AG04450 (cell line): Measurements from ENCODE around the gene ADI1. TPM values are rescaled to one million over a fixed set of nuclear protein-coding genes. Genes with fewer than 3 reads are reported as not detected.

Experiments
- CTCF ChIA-PET: fragments of 300-600, 350-600 bp; formaldehyde crosslinking; extraction: SDS; loops from one replicate; lab custom pipeline; 2022; ENCODE audit warnings: antibody characterized with exemption, inconsistent platforms; lab: Charles Lee
- POLR2A ChIA-PET: fragments of 350-600 bp; formaldehyde crosslinking; extraction: SDS; loops from one replicate; lab custom pipeline; 2021; ENCODE audit warnings: antibody characterized with exemption, inconsistent platforms; lab: Yijun Ruan, JAX
- DNase-seq: peaks from one replicate; pipeline ENCODE4 v3.0.0-alpha.2; 2011; ENCODE audit warnings: low read depth, low spot score
- H3K27ac ChIP-seq: one replicate; pipeline ENCODE4 v1.5.1; 2012; ENCODE audit warnings: low read depth, low read length, control low read depth
- H3K27me3 ChIP-seq: one replicate; pipeline ENCODE4 v1.6.0; 2012; ENCODE audit warnings: low read length; ENCODE audit not compliant: control insufficient read depth, insufficient read depth
- H3K4me3 ChIP-seq: 2 replicates; pipeline ENCODE4 v1.5.1; 2011; ENCODE audit warnings: mild to moderate bottlenecking, low read depth, low read length, control low read depth
- H3K9me3 ChIP-seq: 2 replicates; pipeline ENCODE4 v1.5.1; 2012; ENCODE audit warnings: low read length; ENCODE audit not compliant: control insufficient read depth, insufficient read depth
- polyA plus RNA-seq: library from polyadenylated mRNA; depleted of rRNA; stranded (reverse); fragments of >200 nt; gene quantifications from 2 replicates; pipeline ENCODE4 v1.2.3, GENCODE V29; 2011
- TF ChIP-seq, protein P1 (sequence below): IDR thresholded peaks from 2 replicates; pipeline ENCODE4 v1.5.1; 2011; ENCODE audit warnings: low read depth, low read length, control low read depth, inconsistent platforms

ADI1 gene
- polyA plus RNA-seq, 1 experiment: 71.4 TPM

DNA sequence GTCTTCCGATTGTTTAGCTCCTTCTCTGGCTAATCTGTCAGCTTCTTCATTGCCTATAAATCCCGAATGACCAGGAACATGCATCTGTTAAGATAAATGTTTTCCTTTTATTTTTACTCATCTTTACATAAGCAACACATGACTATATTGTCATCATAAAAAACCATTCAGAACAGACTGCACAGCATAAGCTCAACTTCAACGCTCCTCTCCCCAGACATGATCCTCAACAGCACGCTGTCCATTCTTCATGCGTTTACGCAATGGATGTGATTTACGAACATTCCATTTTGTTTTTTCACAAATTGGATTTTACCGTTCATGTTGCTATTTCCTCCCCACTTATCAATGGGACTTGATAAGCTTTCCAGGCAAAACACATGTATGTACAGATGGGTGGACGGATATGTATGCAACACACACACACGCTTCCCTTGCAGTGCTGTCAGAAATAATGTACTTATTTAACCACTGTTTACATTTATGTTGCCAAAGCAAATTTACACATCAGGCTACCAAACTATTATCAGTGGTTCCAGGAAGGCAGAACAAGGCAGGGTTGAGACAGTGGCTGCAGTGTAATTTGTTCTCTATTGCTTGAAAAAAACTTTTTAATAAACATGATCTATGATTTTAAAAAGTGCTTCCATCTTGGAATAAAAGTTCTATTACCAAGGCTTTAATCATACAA lies 26.6 kb upstream of the ADI1 start:
- Histone ChIP-seq H3K27me3 (no peaks in the 10 kb centered on the region), H3K4me3 (no peak overlapping the region), H3K9me3 (no peaks in the 10 kb centered on the region), H3K27ac (no peak overlapping the region)
- CTCF ChIA-PET: interaction anchor here (2.1 kb wide), 1 partner anchor 122 kb away, joined by 9 read pairs; no protein-coding TSS in a partner anchor
- POLR2A ChIA-PET: no interaction called here
- no peak for DNase-seq
- TF ChIP-seq, protein P1, sequence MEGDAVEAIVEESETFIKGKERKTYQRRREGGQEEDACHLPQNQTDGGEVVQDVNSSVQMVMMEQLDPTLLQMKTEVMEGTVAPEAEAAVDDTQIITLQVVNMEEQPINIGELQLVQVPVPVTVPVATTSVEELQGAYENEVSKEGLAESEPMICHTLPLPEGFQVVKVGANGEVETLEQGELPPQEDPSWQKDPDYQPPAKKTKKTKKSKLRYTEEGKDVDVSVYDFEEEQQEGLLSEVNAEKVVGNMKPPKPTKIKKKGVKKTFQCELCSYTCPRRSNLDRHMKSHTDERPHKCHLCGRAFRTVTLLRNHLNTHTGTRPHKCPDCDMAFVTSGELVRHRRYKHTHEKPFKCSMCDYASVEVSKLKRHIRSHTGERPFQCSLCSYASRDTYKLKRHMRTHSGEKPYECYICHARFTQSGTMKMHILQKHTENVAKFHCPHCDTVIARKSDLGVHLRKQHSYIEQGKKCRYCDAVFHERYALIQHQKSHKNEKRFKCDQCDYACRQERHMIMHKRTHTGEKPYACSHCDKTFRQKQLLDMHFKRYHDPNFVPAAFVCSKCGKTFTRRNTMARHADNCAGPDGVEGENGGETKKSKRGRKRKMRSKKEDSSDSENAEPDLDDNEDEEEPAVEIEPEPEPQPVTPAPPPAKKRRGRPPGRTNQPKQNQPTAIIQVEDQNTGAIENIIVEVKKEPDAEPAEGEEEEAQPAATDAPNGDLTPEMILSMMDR: no peak

DNA sequence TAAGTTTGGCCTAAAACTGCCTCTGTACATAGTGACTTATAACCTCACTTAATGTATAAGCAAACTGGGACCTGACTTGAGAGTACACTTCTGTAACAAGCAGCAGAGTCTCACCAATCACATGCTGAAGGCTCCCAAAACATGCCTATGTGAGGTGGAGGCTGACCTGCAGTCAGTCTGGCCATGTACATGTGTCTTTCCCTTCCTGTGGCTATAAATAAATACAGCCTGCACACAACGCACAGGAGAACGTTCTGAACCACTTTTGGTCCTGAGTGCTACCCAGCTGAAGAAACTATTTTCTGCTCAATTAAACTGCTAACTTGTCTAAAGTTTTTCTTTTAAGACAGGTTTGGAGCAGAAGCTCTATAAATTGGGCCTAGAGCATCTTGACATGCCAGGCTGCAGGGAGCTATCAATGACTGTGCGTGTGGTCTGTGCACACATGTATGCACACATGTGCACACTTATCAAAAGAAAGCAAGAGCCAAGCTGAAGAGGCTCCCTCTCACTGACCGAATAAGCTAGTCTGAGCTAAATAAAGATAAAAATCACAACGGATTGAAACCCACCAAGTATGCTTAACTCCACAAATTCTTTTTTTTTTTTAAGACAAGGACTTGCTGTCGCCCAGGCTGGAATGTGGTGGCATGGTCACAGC lies 23.8 kb upstream of the ADI1 start:
- CTCF ChIA-PET: no interaction called here

DNA sequence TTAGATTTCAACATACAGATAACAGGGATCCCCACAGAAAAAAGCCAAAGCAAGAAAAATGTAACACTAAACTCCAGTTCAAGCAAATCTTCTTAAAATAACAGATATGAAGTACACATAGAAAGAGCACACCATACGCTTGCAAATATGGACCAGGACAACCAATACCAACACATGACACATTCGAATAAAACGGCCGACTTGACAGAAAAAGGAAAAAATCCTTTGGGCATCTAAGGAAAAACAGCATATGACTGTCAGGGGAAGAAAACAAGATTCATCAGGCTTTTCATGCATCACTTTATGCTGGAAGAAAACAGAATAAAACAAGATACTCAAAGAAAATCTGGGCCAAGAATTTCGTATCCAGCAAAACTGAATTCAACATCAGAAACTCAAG lies 22.8 kb upstream of the ADI1 start:
- no peaks in the 10 kb centered on the region for H3K9me3 ChIP-seq
- TF ChIP-seq, protein P1: no peak
- no peak overlapping the region for H3K4me3 ChIP-seq
- no peak for DNase-seq
- POLR2A ChIA-PET: no interaction called here
- H3K27ac ChIP-seq: no peak overlapping the region
- CTCF ChIA-PET: no interaction called here
- no peaks in the 10 kb centered on the region for H3K27me3 ChIP-seq

More for the DNA sequence above, 23.8 kb upstream of the ADI1 start:
- TF ChIP-seq, protein P1: no peak
- DNase-seq: no peak
- H3K4me3 ChIP-seq: no peak overlapping the region
- POLR2A ChIA-PET: no interaction called here
- no peaks in the 10 kb centered on the region for H3K27me3 ChIP-seq
- no peaks in the 10 kb centered on the region for H3K9me3 ChIP-seq
- H3K27ac ChIP-seq: no peak overlapping the region

DNA sequence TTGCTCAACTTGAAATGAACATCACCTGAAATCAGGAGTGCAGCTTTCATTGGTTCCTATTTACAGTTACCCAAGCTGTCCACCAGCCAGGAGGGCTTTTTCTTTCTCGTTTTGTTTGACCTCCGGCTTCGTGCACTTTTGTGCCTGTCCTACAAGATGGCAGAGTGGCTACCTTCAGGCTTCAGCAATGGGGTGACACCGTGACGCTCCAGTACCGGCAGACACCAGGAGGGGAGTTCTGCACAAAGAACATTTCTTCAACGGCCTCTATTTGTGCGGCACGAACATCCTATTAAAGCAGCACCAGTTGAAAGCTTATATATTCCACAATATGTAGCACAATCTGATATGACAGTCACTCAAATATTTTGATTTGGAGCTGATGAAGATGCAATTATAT lies 20.5 kb upstream of the ADI1 start:
- CTCF ChIA-PET: no interaction called here
- H3K4me3 ChIP-seq: no peak overlapping the region
- TF ChIP-seq, protein P1: no peak
- H3K27ac ChIP-seq: no peak overlapping the region
- POLR2A ChIA-PET: no interaction called here
- H3K9me3 ChIP-seq: no peaks in the 10 kb centered on the region
- no peaks in the 10 kb centered on the region for H3K27me3 ChIP-seq
- no peak for DNase-seq
